ENCODE data around the gene QTRT2.

QTRT2 gene

GRCh38 chr3:114083112-114083511, 26.6 kb downstream of the QTRT2 start:
- no peak for TF ChIP-seq ZSCAN16 (tag by site-specific recombination; IDR thresholded peaks at IDR 0.05)
- no peak for TF ChIP-seq ZNF768 (tag by site-specific recombination; IDR thresholded peaks at IDR 0.05)
- TF ChIP-seq, protein P1, sequence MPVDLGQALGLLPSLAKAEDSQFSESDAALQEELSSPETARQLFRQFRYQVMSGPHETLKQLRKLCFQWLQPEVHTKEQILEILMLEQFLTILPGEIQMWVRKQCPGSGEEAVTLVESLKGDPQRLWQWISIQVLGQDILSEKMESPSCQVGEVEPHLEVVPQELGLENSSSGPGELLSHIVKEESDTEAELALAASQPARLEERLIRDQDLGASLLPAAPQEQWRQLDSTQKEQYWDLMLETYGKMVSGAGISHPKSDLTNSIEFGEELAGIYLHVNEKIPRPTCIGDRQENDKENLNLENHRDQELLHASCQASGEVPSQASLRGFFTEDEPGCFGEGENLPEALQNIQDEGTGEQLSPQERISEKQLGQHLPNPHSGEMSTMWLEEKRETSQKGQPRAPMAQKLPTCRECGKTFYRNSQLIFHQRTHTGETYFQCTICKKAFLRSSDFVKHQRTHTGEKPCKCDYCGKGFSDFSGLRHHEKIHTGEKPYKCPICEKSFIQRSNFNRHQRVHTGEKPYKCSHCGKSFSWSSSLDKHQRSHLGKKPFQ (tag by site-specific recombination; IDR thresholded peaks at IDR 0.05): no peak
- TF ChIP-seq ZNF660 (tag by site-specific recombination; IDR thresholded peaks at IDR 0.05): no peak
- TF ChIP-seq ZNF37A (tag by site-specific recombination; IDR thresholded peaks at IDR 0.05): no peak
- TF ChIP-seq, protein P2, sequence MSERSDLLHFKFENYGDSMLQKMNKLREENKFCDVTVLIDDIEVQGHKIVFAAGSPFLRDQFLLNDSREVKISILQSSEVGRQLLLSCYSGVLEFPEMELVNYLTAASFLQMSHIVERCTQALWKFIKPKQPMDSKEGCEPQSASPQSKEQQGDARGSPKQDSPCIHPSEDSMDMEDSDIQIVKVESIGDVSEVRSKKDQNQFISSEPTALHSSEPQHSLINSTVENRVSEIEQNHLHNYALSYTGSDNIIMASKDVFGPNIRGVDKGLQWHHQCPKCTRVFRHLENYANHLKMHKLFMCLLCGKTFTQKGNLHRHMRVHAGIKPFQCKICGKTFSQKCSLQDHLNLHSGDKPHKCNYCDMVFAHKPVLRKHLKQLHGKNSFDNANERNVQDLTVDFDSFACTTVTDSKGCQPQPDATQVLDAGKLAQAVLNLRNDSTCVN (tag by site-specific recombination; optimal IDR thresholded peaks at IDR 0.05): no peak
- no peak for TF ChIP-seq KLF17 (tag by site-specific recombination; IDR thresholded peaks at IDR 0.05)
- TF ChIP-seq, protein P3, sequence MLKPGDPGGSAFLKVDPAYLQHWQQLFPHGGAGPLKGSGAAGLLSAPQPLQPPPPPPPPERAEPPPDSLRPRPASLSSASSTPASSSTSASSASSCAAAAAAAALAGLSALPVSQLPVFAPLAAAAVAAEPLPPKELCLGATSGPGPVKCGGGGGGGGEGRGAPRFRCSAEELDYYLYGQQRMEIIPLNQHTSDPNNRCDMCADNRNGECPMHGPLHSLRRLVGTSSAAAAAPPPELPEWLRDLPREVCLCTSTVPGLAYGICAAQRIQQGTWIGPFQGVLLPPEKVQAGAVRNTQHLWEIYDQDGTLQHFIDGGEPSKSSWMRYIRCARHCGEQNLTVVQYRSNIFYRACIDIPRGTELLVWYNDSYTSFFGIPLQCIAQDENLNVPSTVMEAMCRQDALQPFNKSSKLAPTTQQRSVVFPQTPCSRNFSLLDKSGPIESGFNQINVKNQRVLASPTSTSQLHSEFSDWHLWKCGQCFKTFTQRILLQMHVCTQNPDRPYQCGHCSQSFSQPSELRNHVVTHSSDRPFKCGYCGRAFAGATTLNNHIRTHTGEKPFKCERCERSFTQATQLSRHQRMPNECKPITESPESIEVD (tag by site-specific recombination; IDR thresholded peaks at IDR 0.05): no peak
- TF ChIP-seq RBAK (tag by site-specific recombination; IDR thresholded peaks at IDR 0.05): no peak
- H3K27ac ChIP-seq (ENCODE audit: extremely low read depth, low read depth, low read length): no peak overlapping the region
- no peaks in the 10 kb centered on the region for H3K9me3 ChIP-seq (ENCODE audit: control insufficient read depth, insufficient read depth, low read depth, low read length)
- POLR2A ChIA-PET: no interaction called here
- CTCF ChIA-PET: no interaction called here
- no peaks in the 10 kb centered on the region for H3K4me1 ChIP-seq (ENCODE audit: control insufficient read depth, insufficient read depth, low read length)
- peaks cover 9 to 85% of the 10 kb centered on the region in 2 experiments for H3K36me3 ChIP-seq (ENCODE audit: control insufficient read depth in 2 of 2, insufficient read depth in 1 of 2, low read length in 2 of 2)
- H3K4me3 ChIP-seq (ENCODE audit: low read depth, low read length): no peak overlapping the region

DNA sequence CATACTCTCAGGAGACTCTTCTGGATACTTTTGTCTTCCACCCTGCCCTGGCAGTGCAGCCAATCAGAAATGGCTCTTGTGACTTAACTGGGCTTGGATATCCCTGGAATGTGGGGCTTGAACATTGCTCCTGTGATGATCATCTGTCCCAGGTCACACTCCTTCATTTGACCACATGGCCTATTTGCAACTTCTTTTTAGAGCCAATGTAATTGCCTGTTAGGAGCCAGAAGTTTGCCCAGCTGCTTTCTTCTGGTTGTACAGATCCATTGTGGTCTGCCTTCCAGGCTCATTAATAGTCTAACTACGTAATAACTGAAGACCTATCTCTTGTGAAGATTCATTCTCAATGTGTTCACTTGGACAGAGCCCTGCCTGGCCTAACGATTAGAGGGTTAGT, 29.8 kb downstream of the QTRT2 start:
- TF ChIP-seq ZNF24 (tag by site-specific recombination; IDR thresholded peaks at IDR 0.05) (no peak), ZNF169 (tag by site-specific recombination; IDR thresholded peaks at IDR 0.05) (no peak), ZNF658 (tag by site-specific recombination; IDR thresholded peaks at IDR 0.05) (no peak), ZNF37A (tag by site-specific recombination; IDR thresholded peaks at IDR 0.05) (no peak), ZNF624 (tag by site-specific recombination; IDR thresholded peaks at IDR 0.05) (no peak), SP3 (tag by site-specific recombination; IDR thresholded peaks at IDR 0.05) (no peak), ZNF621 (tag by site-specific recombination; IDR thresholded peaks at IDR 0.05) (no peak), ZNF155 (tag by site-specific recombination; IDR thresholded peaks at IDR 0.05) (no peak), ZBTB6 (tag by site-specific recombination; IDR thresholded peaks at IDR 0.05) (no peak), ZFP37 (tag by site-specific recombination; IDR thresholded peaks at IDR 0.05) (no peak), ZNF639 (tag by site-specific recombination; IDR thresholded peaks at IDR 0.05) (no peak), REPIN1 (tag by site-specific recombination; IDR thresholded peaks at IDR 0.05; ENCODE audit: low read depth) (no peak), MYNN (tag by site-specific recombination; IDR thresholded peaks at IDR 0.05; ENCODE audit: borderline replicate concordance) (no peak), ZNF629 (tag by site-specific recombination; IDR thresholded peaks at IDR 0.05) (no peak), ZNF2 (tag by site-specific recombination; IDR thresholded peaks at IDR 0.05) (no peak), ZSCAN30 (tag by site-specific recombination; IDR thresholded peaks at IDR 0.05) (no peak), ZNF792 (tag by site-specific recombination; IDR thresholded peaks at IDR 0.05) (no peak), ZNF670 (tag by site-specific recombination; IDR thresholded peaks at IDR 0.05; ENCODE audit: low read depth) (no peak)
- TF ChIP-seq, protein P4, sequence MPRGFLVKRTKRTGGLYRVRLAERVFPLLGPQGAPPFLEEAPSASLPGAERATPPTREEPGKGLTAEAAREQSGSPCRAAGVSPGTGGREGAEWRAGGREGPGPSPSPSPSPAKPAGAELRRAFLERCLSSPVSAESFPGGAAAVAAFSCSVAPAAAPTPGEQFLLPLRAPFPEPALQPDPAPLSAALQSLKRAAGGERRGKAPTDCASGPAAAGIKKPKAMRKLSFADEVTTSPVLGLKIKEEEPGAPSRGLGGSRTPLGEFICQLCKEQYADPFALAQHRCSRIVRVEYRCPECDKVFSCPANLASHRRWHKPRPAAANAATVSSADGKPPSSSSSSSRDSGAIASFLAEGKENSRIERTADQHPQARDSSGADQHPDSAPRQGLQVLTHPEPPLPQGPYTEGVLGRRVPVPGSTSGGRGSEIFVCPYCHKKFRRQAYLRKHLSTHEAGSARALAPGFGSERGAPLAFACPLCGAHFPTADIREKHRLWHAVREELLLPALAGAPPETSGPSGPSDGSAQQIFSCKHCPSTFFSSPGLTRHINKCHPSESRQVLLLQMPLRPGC (tag by site-specific recombination; IDR thresholded peaks at IDR 0.05): no peak
- H3K27ac ChIP-seq (ENCODE audit: extremely low read depth, low read depth, low read length): no peak overlapping the region
- ChIA-PET POLR2A (no interaction called here), CTCF (no interaction called here)
- H3K9me3 ChIP-seq (ENCODE audit: control insufficient read depth, insufficient read depth, low read depth, low read length): no peaks in the 10 kb centered on the region
- H3K4me3 ChIP-seq (ENCODE audit: low read depth, low read length): no peak overlapping the region
- no peaks in the 10 kb centered on the region for H3K4me1 ChIP-seq (ENCODE audit: control insufficient read depth, insufficient read depth, low read length)
- H3K36me3 ChIP-seq (ENCODE audit: control insufficient read depth in 2 of 2, insufficient read depth in 1 of 2, low read length in 2 of 2): peaks cover 3 to 55% of the 10 kb centered on the region in 2 experiments
